ENCODE measurements around the gene ITGBL1.

The ITGBL1 gene

DNA sequence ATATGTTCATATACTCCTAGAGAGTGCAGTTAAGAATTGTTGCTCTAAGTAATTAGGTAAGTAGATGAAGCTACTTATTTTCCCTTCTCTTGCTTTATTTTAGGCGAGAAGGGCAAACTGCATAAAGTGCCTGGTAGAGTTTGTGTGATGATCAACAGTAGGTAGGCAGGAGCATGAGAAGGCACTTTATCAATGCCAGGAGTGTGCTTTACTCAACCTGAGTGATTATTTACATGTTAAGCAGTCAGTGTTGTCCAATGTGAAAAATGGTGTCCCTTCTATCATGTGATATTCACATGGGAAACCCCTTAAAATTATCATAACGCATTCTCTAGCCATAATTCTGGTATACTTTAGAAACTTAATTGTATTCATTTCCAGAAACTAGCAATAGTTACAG is 294.0 kb downstream of the ITGBL1 start:
- Histone ChIP-seq H3K4me3 (ENCODE audit: low read depth, low read length) (no peak overlapping the region), H3K27me3 (ENCODE audit: control insufficient read depth, insufficient read depth, low read length) (no peaks in the 10 kb centered on the region), H3K9me3 (ENCODE audit: control insufficient read depth, insufficient read depth, low read length) (no peaks in the 10 kb centered on the region), H3K9ac (ENCODE audit: low read depth, low read length) (no peak overlapping the region), H3K4me1 (ENCODE audit: control insufficient read depth, insufficient read depth, low read length) (peaks cover 4% of the 10 kb centered on the region), H3K36me3 (ENCODE audit: control insufficient read depth, insufficient read depth, low read length) (no peaks in the 10 kb centered on the region)

DNA sequence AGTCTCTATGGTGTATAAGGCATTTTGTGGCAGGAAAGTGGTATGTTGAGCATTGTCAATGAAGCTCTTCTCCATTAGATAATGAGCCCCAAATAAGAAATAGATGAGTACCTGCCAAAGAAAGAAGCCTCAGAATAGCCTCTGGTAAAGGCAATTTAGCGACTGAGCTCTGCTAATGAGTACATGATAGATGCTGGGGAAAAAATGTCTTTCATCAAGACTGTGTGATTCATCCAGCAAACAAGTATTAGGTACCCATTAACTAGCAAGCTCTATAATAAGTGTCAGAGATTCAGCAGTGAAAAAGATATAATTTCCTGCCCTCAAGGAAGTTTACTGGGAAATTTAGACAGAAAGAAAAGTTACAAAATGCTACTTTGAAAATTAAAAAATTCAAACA is 294.6 kb downstream of the ITGBL1 start:
- Histone ChIP-seq H3K9ac (ENCODE audit: low read depth, low read length) (no peak overlapping the region), H3K27me3 (ENCODE audit: control insufficient read depth, insufficient read depth, low read length) (no peaks in the 10 kb centered on the region), H3K4me1 (ENCODE audit: control insufficient read depth, insufficient read depth, low read length) (peaks cover 4% of the 10 kb centered on the region), H3K4me3 (ENCODE audit: low read depth, low read length) (no peak overlapping the region), H3K36me3 (ENCODE audit: control insufficient read depth, insufficient read depth, low read length) (no peaks in the 10 kb centered on the region), H3K9me3 (ENCODE audit: control insufficient read depth, insufficient read depth, low read length) (no peaks in the 10 kb centered on the region)

DNA sequence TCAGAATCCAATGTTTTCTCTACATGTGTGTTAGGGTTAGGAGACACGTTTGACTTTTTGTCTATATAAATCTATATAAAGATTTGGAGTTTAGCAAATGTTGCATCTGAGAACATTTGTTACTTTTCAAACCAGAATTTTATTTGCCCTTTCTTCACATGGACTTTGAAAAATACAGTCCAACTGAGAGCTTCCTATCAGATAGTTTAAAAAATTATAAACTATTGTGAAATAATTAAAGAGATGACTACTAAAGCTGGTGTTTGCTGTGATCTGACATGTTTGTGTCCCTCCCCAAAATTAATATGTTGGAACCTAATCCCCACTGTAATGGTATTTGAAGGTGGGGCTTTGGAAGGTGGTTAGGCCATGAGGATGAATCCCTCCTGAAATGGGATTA is 297.1 kb downstream of the ITGBL1 start:
- Histone ChIP-seq H3K4me3 (ENCODE audit: low read depth, low read length) (no peak overlapping the region), H3K9me3 (ENCODE audit: control insufficient read depth, insufficient read depth, low read length) (no peaks in the 10 kb centered on the region), H3K27me3 (ENCODE audit: control insufficient read depth, insufficient read depth, low read length) (no peaks in the 10 kb centered on the region), H3K36me3 (ENCODE audit: control insufficient read depth, insufficient read depth, low read length) (no peaks in the 10 kb centered on the region), H3K4me1 (ENCODE audit: control insufficient read depth, insufficient read depth, low read length) (peaks cover 4% of the 10 kb centered on the region), H3K9ac (ENCODE audit: low read depth, low read length) (no peak overlapping the region)

DNA sequence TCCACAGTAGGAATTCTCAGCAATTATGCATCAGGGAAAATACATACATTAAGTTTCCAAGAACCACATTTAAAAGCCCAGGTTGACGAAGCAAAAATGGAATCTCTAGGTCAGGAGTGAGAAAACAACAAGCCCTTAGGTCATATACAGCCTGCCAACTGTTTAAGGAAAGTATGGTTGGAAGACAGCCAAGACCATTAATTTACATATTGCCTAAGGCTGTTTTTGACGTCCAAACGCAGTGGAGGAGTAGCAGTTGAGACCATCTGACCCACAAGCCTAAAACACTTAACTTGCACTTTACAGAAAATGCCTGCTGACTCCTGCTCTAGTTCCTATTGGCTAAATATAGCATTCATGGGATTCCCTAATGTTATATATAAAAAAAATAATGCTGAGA is 299.0 kb downstream of the ITGBL1 start:
- no peak overlapping the region for H3K9ac ChIP-seq (ENCODE audit: low read depth, low read length)
- H3K4me1 ChIP-seq (ENCODE audit: control insufficient read depth, insufficient read depth, low read length): peaks cover 4% of the 10 kb centered on the region
- H3K36me3 ChIP-seq (ENCODE audit: control insufficient read depth, insufficient read depth, low read length): no peaks in the 10 kb centered on the region
- no peaks in the 10 kb centered on the region for H3K27me3 ChIP-seq (ENCODE audit: control insufficient read depth, insufficient read depth, low read length)
- H3K4me3 ChIP-seq (ENCODE audit: low read depth, low read length): no peak overlapping the region
- no peaks in the 10 kb centered on the region for H3K9me3 ChIP-seq (ENCODE audit: control insufficient read depth, insufficient read depth, low read length)

DNA sequence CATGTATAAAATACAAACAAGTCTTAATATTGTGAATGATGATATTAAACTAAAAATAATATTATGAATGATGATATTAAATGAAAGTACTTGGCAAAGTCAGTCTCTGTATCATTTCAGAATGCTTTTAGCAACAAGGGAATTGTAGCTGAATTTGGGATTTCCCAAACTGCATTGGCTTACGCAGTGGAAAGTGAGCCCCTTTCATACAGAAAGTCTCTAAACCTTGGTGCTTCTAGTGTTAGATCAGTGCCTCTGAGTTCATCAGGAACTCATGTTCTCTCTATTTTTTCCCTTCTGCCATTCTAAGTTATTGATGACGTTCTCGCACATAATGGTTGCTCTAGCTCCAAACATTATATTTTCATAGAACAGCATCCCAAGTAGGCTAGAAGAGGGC is 300.0 kb downstream of the ITGBL1 start:
- H3K4me3 ChIP-seq (ENCODE audit: low read depth, low read length): no peak overlapping the region
- no peaks in the 10 kb centered on the region for H3K36me3 ChIP-seq (ENCODE audit: control insufficient read depth, insufficient read depth, low read length)
- H3K4me1 ChIP-seq (ENCODE audit: control insufficient read depth, insufficient read depth, low read length): peaks cover 4% of the 10 kb centered on the region
- no peaks in the 10 kb centered on the region for H3K9me3 ChIP-seq (ENCODE audit: control insufficient read depth, insufficient read depth, low read length)
- H3K9ac ChIP-seq (ENCODE audit: low read depth, low read length): no peak overlapping the region
- H3K27me3 ChIP-seq (ENCODE audit: control insufficient read depth, insufficient read depth, low read length): no peaks in the 10 kb centered on the region

DNA sequence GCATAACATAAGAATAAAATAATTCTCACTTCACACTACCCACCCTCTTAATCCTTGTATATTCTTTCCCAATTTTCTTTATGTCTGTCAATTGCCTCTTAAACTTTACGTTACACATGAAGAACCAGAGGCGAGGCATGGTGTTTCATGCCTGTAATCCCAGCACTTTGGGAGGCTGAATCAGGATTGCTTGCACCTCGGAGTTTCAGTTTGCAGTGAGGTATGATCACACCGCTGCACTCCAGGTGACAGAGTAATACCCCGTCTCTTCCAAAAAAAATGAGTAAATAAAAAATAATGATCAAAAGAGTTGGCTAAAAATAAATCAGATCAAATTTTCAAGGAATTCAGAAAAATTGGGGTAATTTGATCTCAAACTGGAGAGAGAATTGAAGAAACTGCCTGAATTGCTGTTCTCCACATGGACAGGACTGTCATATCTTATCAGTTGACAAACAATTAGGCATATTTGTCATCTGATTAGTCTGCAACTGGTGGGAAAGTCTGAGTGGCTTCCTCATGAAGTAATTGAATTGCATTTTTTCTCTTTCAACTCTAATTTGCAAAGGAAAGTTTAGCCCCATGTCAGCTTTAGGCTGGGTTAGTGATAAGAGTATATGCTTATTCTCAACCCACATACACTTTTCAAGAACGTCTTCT is 302.9 kb downstream of the ITGBL1 start:
- no peaks in the 10 kb centered on the region for H3K36me3 ChIP-seq (ENCODE audit: control insufficient read depth, insufficient read depth, low read length)
- peaks cover 13% of the 10 kb centered on the region for H3K4me1 ChIP-seq (ENCODE audit: control insufficient read depth, insufficient read depth, low read length)
- no peaks in the 10 kb centered on the region for H3K27me3 ChIP-seq (ENCODE audit: control insufficient read depth, insufficient read depth, low read length)
- no peak overlapping the region for H3K4me3 ChIP-seq (ENCODE audit: low read depth, low read length)
- H3K9ac ChIP-seq (ENCODE audit: low read depth, low read length): no peak overlapping the region
- H3K9me3 ChIP-seq (ENCODE audit: control insufficient read depth, insufficient read depth, low read length): no peaks in the 10 kb centered on the region

DNA sequence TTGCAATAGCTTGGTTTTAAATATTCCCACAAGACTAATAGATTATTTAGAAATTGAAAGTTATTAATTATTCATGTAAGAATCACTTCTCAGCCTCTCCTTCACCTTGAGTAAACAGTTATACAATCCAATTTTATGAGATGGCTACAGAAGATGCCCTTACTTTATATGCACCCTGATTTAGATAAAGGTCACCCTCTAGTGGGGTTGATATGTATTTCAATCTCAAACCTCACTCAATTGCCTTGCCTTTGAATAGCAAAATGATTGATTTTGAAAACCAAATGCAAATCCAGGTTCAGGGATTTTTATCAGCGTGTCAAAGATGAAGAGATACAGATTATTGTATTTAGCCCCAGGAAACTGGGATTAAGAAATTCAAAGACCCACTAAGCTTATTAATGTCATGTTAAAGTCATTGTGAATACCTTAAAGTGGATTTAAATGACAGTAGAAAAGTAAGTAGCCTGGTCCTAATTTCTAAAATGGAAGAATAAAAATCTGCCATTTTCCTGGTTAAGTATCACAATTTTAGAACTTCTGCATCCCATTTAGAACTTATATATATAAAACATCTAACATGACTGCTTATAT is 305.1 kb downstream of the ITGBL1 start:
- no peaks in the 10 kb centered on the region for H3K9me3 ChIP-seq (ENCODE audit: control insufficient read depth, insufficient read depth, low read length)
- H3K36me3 ChIP-seq (ENCODE audit: control insufficient read depth, insufficient read depth, low read length): no peaks in the 10 kb centered on the region
- no peak overlapping the region for H3K4me3 ChIP-seq (ENCODE audit: low read depth, low read length)
- H3K9ac ChIP-seq (ENCODE audit: low read depth, low read length): no peak overlapping the region
- peaks cover 10% of the 10 kb centered on the region for H3K4me1 ChIP-seq (ENCODE audit: control insufficient read depth, insufficient read depth, low read length)
- H3K27me3 ChIP-seq (ENCODE audit: control insufficient read depth, insufficient read depth, low read length): no peaks in the 10 kb centered on the region

DNA sequence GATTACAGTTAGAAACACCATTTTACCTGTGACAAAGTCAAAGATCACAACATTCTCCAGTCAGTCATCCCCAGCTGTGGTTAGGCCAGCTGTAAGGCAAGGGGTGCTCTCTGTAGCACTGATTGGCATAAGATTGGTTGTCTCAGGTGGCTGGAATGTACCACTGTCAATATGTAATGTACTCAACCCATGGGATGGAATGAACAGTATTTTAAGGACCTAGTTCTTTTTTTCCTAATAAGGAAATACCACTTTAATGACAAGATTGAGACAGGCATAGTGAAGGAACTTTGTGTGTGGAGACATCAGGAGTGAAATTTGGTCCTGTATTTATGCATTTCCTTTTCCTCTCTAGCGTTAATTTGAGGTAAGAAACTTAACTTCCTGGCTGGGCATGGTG is 310.7 kb downstream of the ITGBL1 start:
- Histone ChIP-seq H3K4me1 (ENCODE audit: control insufficient read depth, insufficient read depth, low read length) (peaks cover 10% of the 10 kb centered on the region), H3K9me3 (ENCODE audit: control insufficient read depth, insufficient read depth, low read length) (no peaks in the 10 kb centered on the region), H3K9ac (ENCODE audit: low read depth, low read length) (no peak overlapping the region), H3K4me3 (ENCODE audit: low read depth, low read length) (no peak overlapping the region), H3K36me3 (ENCODE audit: control insufficient read depth, insufficient read depth, low read length) (no peaks in the 10 kb centered on the region), H3K27me3 (ENCODE audit: control insufficient read depth, insufficient read depth, low read length) (no peaks in the 10 kb centered on the region)
